Hepatocyte (in vitro differentiated cells): ENCODE data around the gene PHEX. TPM values are rescaled to one million over a fixed set of nuclear protein-coding genes. Genes with fewer than 3 reads are reported as not detected.

Experiments
- DNase-seq: peaks from one replicate; pipeline ENCODE4 v3.0.0-alpha.2; 2016; ENCODE audit warnings: low spot score
- H2AFZ ChIP-seq: fragments of 200-600 bp; sonication (generic); 2 replicates; pipeline ENCODE4 v1.6.0; 2016; ENCODE audit warnings: antibody characterized with exemption, mild to moderate bottlenecking
- H3K27ac ChIP-seq: fragments of 200-600 bp; sonication (generic); 2 replicates; pipeline ENCODE4 v1.5.1; 2016; ENCODE audit warnings: mild to moderate bottlenecking
- H3K27me3 ChIP-seq: fragments of 200-600 bp; sonication (generic); 2 replicates; pipeline ENCODE4 v1.6.1; 2016
- H3K36me3 ChIP-seq: fragments of 200-600 bp; sonication (generic); replicated peaks from 2 replicates; pipeline ENCODE4 v1.5.1; 2016; ENCODE audit warnings: low read depth; ENCODE audit not compliant: insufficient read depth
- H3K4me1 ChIP-seq: fragments of 200-600 bp; sonication (generic); 2 replicates; pipeline ENCODE4 v1.5.1; 2016; ENCODE audit warnings: mild to moderate bottlenecking, moderate library complexity; ENCODE audit not compliant: insufficient read depth
- H3K4me2 ChIP-seq: fragments of 200-600 bp; sonication (generic); 2 replicates; pipeline ENCODE4 v1.6.0; 2016
- H3K4me3 ChIP-seq: fragments of 200-600 bp; sonication (generic); 2 replicates; pipeline ENCODE4 v1.5.1; 2016; ENCODE audit warnings: mild to moderate bottlenecking
- H3K79me2 ChIP-seq: fragments of 200-600 bp; sonication (generic); 2 replicates; pipeline ENCODE4 v1.6.0; 2017; ENCODE audit warnings: mild to moderate bottlenecking
- H3K9me2 ChIP-seq: fragments of 200-600 bp; sonication (generic); replicated peaks from 2 replicates; pipeline ENCODE4 v1.6.0; 2017; ENCODE audit warnings: mild to moderate bottlenecking; ENCODE audit not compliant: insufficient read depth
- H3K9me3 ChIP-seq: fragments of 200-600 bp; sonication (generic); 2 replicates; pipeline ENCODE4 v1.5.1; 2016; ENCODE audit warnings: low read depth, mild to moderate bottlenecking
- H4K20me1 ChIP-seq: fragments of 200-600 bp; sonication (generic); 2 replicates; pipeline ENCODE4 v1.6.0; 2016; ENCODE audit warnings: mild to moderate bottlenecking; ENCODE audit not compliant: insufficient read depth, poor library complexity, severe bottlenecking
- CTCF ChIP-seq: fragments of 200-600 bp; sonication (generic); IDR thresholded peaks from 2 replicates; pipeline ENCODE4 v1.5.1; 2016; ENCODE audit warnings: antibody characterized with exemption, mild to moderate bottlenecking; ENCODE audit not compliant: poor library complexity
- EZH2 ChIP-seq: fragments of 200-600 bp; sonication (generic); IDR thresholded peaks from 2 replicates; pipeline ENCODE4 v1.6.1; 2016; ENCODE audit warnings: antibody characterized with exemption, mild to moderate bottlenecking, borderline replicate concordance
- EZH2phosphoT487 ChIP-seq: fragments of 200-600 bp; sonication (generic); IDR thresholded peaks from one replicate; pipeline ENCODE4 v1.6.1; 2018; ENCODE audit warnings: antibody characterized with exemption, mild to moderate bottlenecking, low read depth, moderate library complexity; ENCODE audit not compliant: unreplicated experiment, severe bottlenecking
- WGBS: methylation state at CpG from one replicate; pipeline ENCODE4 v1.1.6; 2016; ENCODE audit warnings: low lambda C conversion rate; ENCODE audit errors: missing lambda C conversion rate; 5-methylcytosine and 5-hydroxymethylcytosine counted together
- polyA plus RNA-seq: library from polyadenylated mRNA; unstranded; fragments of >200 nt; fragmentation: Nextera tagmentation; extraction: Ambion mirVana; gene quantifications from 2 replicates; pipeline ENCODE4 v1.2.1, GENCODE V29; 2016
- total RNA-seq: library from RNA; depleted of rRNA; stranded (reverse); fragments of >200 nt; gene quantifications from 2 replicates; pipeline ENCODE4 v1.2.3, GENCODE V29; 2014

PHEX gene
- total and polyA plus RNA-seq, 2 experiments from 2014 or later = 0.05 to 0.27 TPM

GRCh38 chrX:21998037-21998436 is 34.1 kb upstream of the PHEX start:
- no peak for DNase-seq
- 62% methylated on average over 4 of the region's 4 CpGs for WGBS

GRCh38 chrX:22004866-22005265 is 27.3 kb upstream of the PHEX start:
- Histone ChIP-seq H3K4me3 (no peak overlapping the region), H3K36me3 (no peaks in the 10 kb centered on the region), H2AFZ (no peak overlapping the region), H3K27me3 (no peaks in the 10 kb centered on the region), H3K4me1 (no peaks in the 10 kb centered on the region), H3K4me2 (no peak overlapping the region), H3K9me2 (no peaks in the 10 kb centered on the region), H3K9me3 (no peaks in the 10 kb centered on the region), H3K27ac (no peak overlapping the region), H3K79me2 (no peaks in the 10 kb centered on the region), H4K20me1 (no peaks in the 10 kb centered on the region)
- DNase-seq = no peak
- WGBS = 85% methylated on average over 10 of the region's 10 CpGs
- TF ChIP-seq EZH2 (no peak), CTCF (no peak), EZH2phosphoT487 (no peak)

More at GRCh38 chrX:21998037-21998436, 34.1 kb upstream of the PHEX start:
- H3K9me3 ChIP-seq = no peaks in the 10 kb centered on the region
- no peaks in the 10 kb centered on the region for H3K27me3 ChIP-seq
- no peak for TF ChIP-seq CTCF
- H4K20me1 ChIP-seq = no peaks in the 10 kb centered on the region
- no peak overlapping the region for H3K4me3 ChIP-seq
- H2AFZ ChIP-seq = no peak overlapping the region
- H3K79me2 ChIP-seq = no peaks in the 10 kb centered on the region
- no peak overlapping the region for H3K4me2 ChIP-seq
- no peaks in the 10 kb centered on the region for H3K36me3 ChIP-seq
- H3K4me1 ChIP-seq = no peaks in the 10 kb centered on the region
- no peaks in the 10 kb centered on the region for H3K9me2 ChIP-seq
- no peak overlapping the region for H3K27ac ChIP-seq

GRCh38 chrX:22012051-22012450 is 20.1 kb upstream of the PHEX start:
- no peaks in the 10 kb centered on the region for H3K9me3 ChIP-seq
- H3K4me1 ChIP-seq = no peaks in the 10 kb centered on the region
- DNase-seq = no peak
- H3K27ac ChIP-seq = no peak overlapping the region
- 45% methylated on average over 5 of the region's 5 CpGs for WGBS
- no peaks in the 10 kb centered on the region for H4K20me1 ChIP-seq
- H3K9me2 ChIP-seq = no peaks in the 10 kb centered on the region
- no peaks in the 10 kb centered on the region for H3K27me3 ChIP-seq
- H3K4me2 ChIP-seq = no peak overlapping the region
- no peaks in the 10 kb centered on the region for H3K36me3 ChIP-seq
- no peaks in the 10 kb centered on the region for H3K79me2 ChIP-seq
- no peak overlapping the region for H2AFZ ChIP-seq
- TF ChIP-seq EZH2 = no peak
- no peak for TF ChIP-seq EZH2phosphoT487
- TF ChIP-seq CTCF = no peak
- no peak overlapping the region for H3K4me3 ChIP-seq

GRCh38 chrX:22012931-22013330 is 19.2 kb upstream of the PHEX start:
- no peaks in the 10 kb centered on the region for H3K9me3 ChIP-seq
- TF ChIP-seq CTCF (no peak), EZH2 (no peak), EZH2phosphoT487 (no peak)
- H2AFZ ChIP-seq = no peak overlapping the region
- H3K4me2 ChIP-seq = no peak overlapping the region
- no peaks in the 10 kb centered on the region for H3K4me1 ChIP-seq
- no peaks in the 10 kb centered on the region for H3K79me2 ChIP-seq
- WGBS = 77% methylated on average over 7 of the region's 7 CpGs
- H3K4me3 ChIP-seq = no peak overlapping the region
- H3K27ac ChIP-seq = no peak overlapping the region
- no peaks in the 10 kb centered on the region for H3K36me3 ChIP-seq
- no peaks in the 10 kb centered on the region for H3K9me2 ChIP-seq
- no peaks in the 10 kb centered on the region for H3K27me3 ChIP-seq
- DNase-seq = no peak
- H4K20me1 ChIP-seq = no peaks in the 10 kb centered on the region
